ENCODE data around the gene PHYHIPL. TPM values are rescaled to one million over a fixed set of nuclear protein-coding genes. Genes with fewer than 3 reads are reported as not detected.

Gene PHYHIPL
- total RNA-seq, 6 experiments from 2014 or later, result not detected

DNA sequence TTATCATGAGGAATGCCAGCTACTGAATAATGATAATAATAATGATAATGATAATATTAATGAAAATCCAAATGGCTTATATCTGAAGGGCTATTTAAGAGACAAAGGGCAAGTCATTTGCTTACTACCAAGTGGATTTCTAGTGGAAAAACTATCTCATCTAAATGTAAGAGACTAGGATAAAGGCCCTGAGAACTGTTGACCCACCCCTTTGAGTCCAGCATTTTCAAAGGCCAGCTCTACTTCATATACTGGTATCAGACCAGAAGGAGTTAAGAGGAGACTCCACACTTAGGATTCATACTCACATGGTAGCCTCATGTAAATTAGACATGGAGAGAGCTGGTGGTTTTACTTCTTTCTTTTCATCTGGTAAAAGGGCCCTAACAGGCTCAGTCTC is 76.0 kb downstream of the PHYHIPL start:
- no peak overlapping the region for H3K4me3 Mint-ChIP-seq
- no peaks in the 10 kb centered on the region for H3K4me1 Mint-ChIP-seq (ENCODE audit: low read depth)
- peaks cover 1% of the 10 kb centered on the region; the same call in 1 of the 2 replicates for H3K27me3 Mint-ChIP-seq (ENCODE audit: insufficient read depth)
- DNase-seq, result no peak
- no peaks in the 10 kb centered on the region for H3K36me3 Mint-ChIP-seq (ENCODE audit: low read depth)
- TF ChIP-seq, protein P1, sequence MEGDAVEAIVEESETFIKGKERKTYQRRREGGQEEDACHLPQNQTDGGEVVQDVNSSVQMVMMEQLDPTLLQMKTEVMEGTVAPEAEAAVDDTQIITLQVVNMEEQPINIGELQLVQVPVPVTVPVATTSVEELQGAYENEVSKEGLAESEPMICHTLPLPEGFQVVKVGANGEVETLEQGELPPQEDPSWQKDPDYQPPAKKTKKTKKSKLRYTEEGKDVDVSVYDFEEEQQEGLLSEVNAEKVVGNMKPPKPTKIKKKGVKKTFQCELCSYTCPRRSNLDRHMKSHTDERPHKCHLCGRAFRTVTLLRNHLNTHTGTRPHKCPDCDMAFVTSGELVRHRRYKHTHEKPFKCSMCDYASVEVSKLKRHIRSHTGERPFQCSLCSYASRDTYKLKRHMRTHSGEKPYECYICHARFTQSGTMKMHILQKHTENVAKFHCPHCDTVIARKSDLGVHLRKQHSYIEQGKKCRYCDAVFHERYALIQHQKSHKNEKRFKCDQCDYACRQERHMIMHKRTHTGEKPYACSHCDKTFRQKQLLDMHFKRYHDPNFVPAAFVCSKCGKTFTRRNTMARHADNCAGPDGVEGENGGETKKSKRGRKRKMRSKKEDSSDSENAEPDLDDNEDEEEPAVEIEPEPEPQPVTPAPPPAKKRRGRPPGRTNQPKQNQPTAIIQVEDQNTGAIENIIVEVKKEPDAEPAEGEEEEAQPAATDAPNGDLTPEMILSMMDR (IDR thresholded peaks at IDR 0.05), result no peak
- no peaks in the 10 kb centered on the region for H3K9me3 Mint-ChIP-seq
- H3K27ac Mint-ChIP-seq, result no peak overlapping the region

DNA sequence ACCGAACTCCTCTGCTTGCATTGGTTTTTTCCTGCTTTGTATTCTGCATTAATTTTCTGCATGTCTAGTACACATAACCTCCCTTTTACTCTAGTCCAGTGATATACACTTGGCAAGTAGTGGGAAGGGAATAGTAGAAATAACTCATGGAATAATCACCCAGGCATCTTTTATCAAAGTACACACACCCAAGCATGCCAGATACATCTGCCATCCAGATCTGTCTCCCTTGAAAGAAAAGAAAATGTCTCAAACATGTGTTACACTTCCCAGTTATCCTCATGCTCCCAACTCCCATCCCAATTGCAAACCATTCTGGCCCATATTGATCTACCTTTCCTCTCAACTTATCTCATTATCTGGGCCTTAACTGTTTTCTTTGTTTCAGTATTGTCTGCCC is 79.0 kb downstream of the PHYHIPL start:
- Mint-ChIP-seq H3K36me3 (ENCODE audit: low read depth) (no peaks in the 10 kb centered on the region), H3K27ac (no peak overlapping the region), H3K4me1 (ENCODE audit: low read depth) (no peaks in the 10 kb centered on the region), H3K9me3 (no peaks in the 10 kb centered on the region), H3K4me3 (no peak overlapping the region), H3K27me3 (ENCODE audit: insufficient read depth) (peaks cover 1% of the 10 kb centered on the region; the same call in 1 of the 2 replicates)
- TF ChIP-seq, protein P1 (IDR thresholded peaks at IDR 0.05), result no peak
- no peak for DNase-seq

DNA sequence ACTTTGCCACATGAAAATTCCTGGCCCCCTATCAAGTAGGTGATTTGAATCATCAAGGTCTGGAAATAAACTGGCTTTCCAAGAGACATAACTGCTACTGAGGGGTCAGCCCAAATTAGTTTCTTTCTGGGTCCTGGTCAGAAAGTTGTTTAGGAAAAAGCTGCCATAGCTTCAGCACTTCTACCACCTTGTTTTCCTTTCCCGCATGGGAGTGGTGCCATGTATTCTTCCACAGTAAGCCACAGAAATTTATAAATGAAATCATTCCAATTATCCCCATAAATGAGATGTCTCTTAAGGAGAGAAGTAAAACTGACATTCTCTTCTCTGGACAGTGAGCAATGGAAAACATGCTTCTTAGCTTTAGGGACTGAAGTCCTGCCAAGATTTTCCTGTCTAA is 80.8 kb downstream of the PHYHIPL start:
- peaks cover 1% of the 10 kb centered on the region; the same call in 1 of the 2 replicates for H3K27me3 Mint-ChIP-seq (ENCODE audit: insufficient read depth)
- no peak for DNase-seq
- no peaks in the 10 kb centered on the region for H3K4me1 Mint-ChIP-seq (ENCODE audit: low read depth)
- no peak overlapping the region for H3K4me3 Mint-ChIP-seq
- TF ChIP-seq, protein P1 (IDR thresholded peaks at IDR 0.05), result no peak
- no peaks in the 10 kb centered on the region for H3K9me3 Mint-ChIP-seq
- no peaks in the 10 kb centered on the region for H3K36me3 Mint-ChIP-seq (ENCODE audit: low read depth)
- H3K27ac Mint-ChIP-seq, result no peak overlapping the region

DNA sequence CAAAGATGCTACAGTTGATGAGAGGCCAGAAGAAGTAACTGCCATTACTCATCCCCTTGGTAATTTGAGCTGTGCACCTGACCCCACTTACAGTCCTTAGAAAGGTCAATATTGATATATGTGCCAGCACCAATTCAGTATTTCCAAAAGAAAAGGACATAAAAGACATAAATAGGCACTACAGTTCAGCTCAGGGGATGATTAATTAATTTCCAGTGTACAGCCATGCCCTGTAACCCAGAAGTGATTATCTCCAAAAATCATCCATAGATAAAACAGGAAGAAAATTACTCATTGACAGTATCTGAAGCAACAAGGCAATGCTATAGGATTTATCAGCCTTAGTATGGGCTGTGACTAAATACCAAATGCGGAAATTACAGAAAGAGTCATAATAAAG is 82.4 kb downstream of the PHYHIPL start:
- Mint-ChIP-seq H3K36me3 (ENCODE audit: low read depth) (no peaks in the 10 kb centered on the region), H3K27me3 (ENCODE audit: insufficient read depth) (peaks cover 1% of the 10 kb centered on the region; the same call in 1 of the 2 replicates)

GRCh38 chr10:59265141-59265540 is 88.7 kb downstream of the PHYHIPL start:
- no peak overlapping the region for H3K4me3 Mint-ChIP-seq
- no peaks in the 10 kb centered on the region for H3K36me3 Mint-ChIP-seq (ENCODE audit: low read depth)
- H3K27me3 Mint-ChIP-seq (ENCODE audit: insufficient read depth), result no peaks in the 10 kb centered on the region; the same call in 1 of the 2 replicates
- no peak for DNase-seq
- peaks cover 4% of the 10 kb centered on the region; the same call in 1 of the 2 replicates for H3K9me3 Mint-ChIP-seq
- no peaks in the 10 kb centered on the region for H3K4me1 Mint-ChIP-seq (ENCODE audit: low read depth)
- TF ChIP-seq, protein P1 (IDR thresholded peaks at IDR 0.05), result no peak
- H3K27ac Mint-ChIP-seq, result no peak overlapping the region

More for the DNA sequence above, 82.4 kb downstream of the PHYHIPL start:
- no peak overlapping the region for H3K27ac Mint-ChIP-seq
- H3K9me3 Mint-ChIP-seq, result no peaks in the 10 kb centered on the region
- no peak for DNase-seq
- no peak overlapping the region for H3K4me3 Mint-ChIP-seq
- H3K4me1 Mint-ChIP-seq (ENCODE audit: low read depth), result no peaks in the 10 kb centered on the region
- TF ChIP-seq, protein P1 (IDR thresholded peaks at IDR 0.05), result no peak

GRCh38 chr10:59266321-59266720 is 89.9 kb downstream of the PHYHIPL start:
- no peaks in the 10 kb centered on the region; the same call in 1 of the 2 replicates for H3K27me3 Mint-ChIP-seq (ENCODE audit: insufficient read depth)

More at GRCh38 chr10:59266321-59266720, 89.9 kb downstream of the PHYHIPL start:
- DNase-seq, result no peak
- Mint-ChIP-seq H3K27ac (no peak overlapping the region), H3K4me3 (no peak overlapping the region), H3K36me3 (ENCODE audit: low read depth) (no peaks in the 10 kb centered on the region), H3K9me3 (peaks cover 6% of the 10 kb centered on the region; the same call in 1 of the 2 replicates), H3K4me1 (ENCODE audit: low read depth) (no peaks in the 10 kb centered on the region)
- TF ChIP-seq, protein P1 (IDR thresholded peaks at IDR 0.05), result no peak
